Colon (tissue), 2 donors: ENCODE measurements around the gene NLRC3.

Source experiments
- FAIRE-seq: peaks from 2 replicates; lab custom pipeline; 2012; peaks lifted over from hg19 to GRCh38; lab: Jason Lieb, UNC
- donor health status: control.
- donor health status: control.

NLRC3 gene

GRCh38 chr16:3598236-3598635 is 21.0 kb upstream of the NLRC3 start:
- no peak for FAIRE-seq

- no peak for FAIRE-seq
Measured at GRCh38 chr16:3597676-3598075, 20.5 kb upstream of the NLRC3 start.

- no peak for FAIRE-seq
Measured at GRCh38 chr16:3597226-3597625, 20.0 kb upstream of the NLRC3 start.

GRCh38 chr16:3596101-3596861 is 19.1 kb upstream of the NLRC3 start:
- FAIRE-seq = no peak

- FAIRE-seq = no peak
Measured at GRCh38 chr16:3595521-3596021, 18.4 kb upstream of the NLRC3 start.

GRCh38 chr16:3595110-3595486 is 17.9 kb upstream of the NLRC3 start:
- no peak for FAIRE-seq

GRCh38 chr16:3594316-3595109 is 17.3 kb upstream of the NLRC3 start:
- no peak for FAIRE-seq

GRCh38 chr16:3592559-3592958 is 15.4 kb upstream of the NLRC3 start:
- FAIRE-seq = no peak

- no peak for FAIRE-seq
Measured at GRCh38 chr16:3591991-3592390, 14.8 kb upstream of the NLRC3 start.

GRCh38 chr16:3591436-3591803 is 14.2 kb upstream of the NLRC3 start:
- no peak for FAIRE-seq

- FAIRE-seq = no peak
Measured at GRCh38 chr16:3590736-3591435, 13.7 kb upstream of the NLRC3 start.

GRCh38 chr16:3589991-3590701 is 12.9 kb upstream of the NLRC3 start:
- FAIRE-seq = no peak

GRCh38 chr16:3589441-3589921 is 12.3 kb upstream of the NLRC3 start:
- no peak for FAIRE-seq

GRCh38 chr16:3589001-3589400 is 11.8 kb upstream of the NLRC3 start:
- no peak for FAIRE-seq

- FAIRE-seq = no peak
Measured at GRCh38 chr16:3587547-3588110, 10.4 kb upstream of the NLRC3 start.

- FAIRE-seq = no peak
Measured at GRCh38 chr16:3584412-3584811, 7.2 kb upstream of the NLRC3 start.

GRCh38 chr16:3583303-3584038 is 6.3 kb upstream of the NLRC3 start:
- no peak for FAIRE-seq

GRCh38 chr16:3582276-3583165 is 5.3 kb upstream of the NLRC3 start:
- FAIRE-seq = no peak

GRCh38 chr16:3581392-3581791 is 4.2 kb upstream of the NLRC3 start:
- FAIRE-seq = no peak

- FAIRE-seq = no peak
Measured at GRCh38 chr16:3580686-3581085, 3.5 kb upstream of the NLRC3 start.
